ENCODE results near the gene PRKCH.

PRKCH gene

DNA sequence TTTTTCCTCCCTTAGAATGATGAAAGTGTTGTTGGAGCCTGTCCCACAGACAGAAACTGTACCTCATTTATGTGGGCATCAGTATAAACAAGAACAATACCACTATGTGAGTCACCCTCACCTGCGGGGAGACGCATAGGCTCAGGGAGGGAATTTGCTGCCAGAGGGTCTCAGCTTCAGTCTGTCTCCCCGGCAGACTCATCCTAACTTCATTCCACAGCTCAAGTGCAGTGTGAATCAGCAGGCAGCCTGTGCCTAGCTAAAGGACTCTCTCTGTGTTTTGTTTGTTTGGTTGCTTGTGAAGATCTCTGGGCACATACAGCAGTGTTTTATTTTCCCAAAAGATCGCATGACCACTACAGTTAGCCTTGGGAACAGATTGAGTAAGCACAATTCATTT lies 98.9 kb downstream of the PRKCH start:
- peaks cover 6% of the 10 kb centered on the region for H3K4me1 ChIP-seq (ENCODE audit: control insufficient read depth, insufficient read depth, low read length)
- H3K4me3 ChIP-seq (ENCODE audit: low read depth, low read length) = no peak overlapping the region
- no peaks in the 10 kb centered on the region for H3K9me3 ChIP-seq (ENCODE audit: control insufficient read depth, insufficient read depth, low read length)
- H3K27me3 ChIP-seq (ENCODE audit: control insufficient read depth, insufficient read depth, low read length) = no peaks in the 10 kb centered on the region
- no peaks in the 10 kb centered on the region for H3K36me3 ChIP-seq (ENCODE audit: control insufficient read depth, insufficient read depth, low read length)
- H3K9ac ChIP-seq (ENCODE audit: low read depth, low read length) = no peak overlapping the region

DNA sequence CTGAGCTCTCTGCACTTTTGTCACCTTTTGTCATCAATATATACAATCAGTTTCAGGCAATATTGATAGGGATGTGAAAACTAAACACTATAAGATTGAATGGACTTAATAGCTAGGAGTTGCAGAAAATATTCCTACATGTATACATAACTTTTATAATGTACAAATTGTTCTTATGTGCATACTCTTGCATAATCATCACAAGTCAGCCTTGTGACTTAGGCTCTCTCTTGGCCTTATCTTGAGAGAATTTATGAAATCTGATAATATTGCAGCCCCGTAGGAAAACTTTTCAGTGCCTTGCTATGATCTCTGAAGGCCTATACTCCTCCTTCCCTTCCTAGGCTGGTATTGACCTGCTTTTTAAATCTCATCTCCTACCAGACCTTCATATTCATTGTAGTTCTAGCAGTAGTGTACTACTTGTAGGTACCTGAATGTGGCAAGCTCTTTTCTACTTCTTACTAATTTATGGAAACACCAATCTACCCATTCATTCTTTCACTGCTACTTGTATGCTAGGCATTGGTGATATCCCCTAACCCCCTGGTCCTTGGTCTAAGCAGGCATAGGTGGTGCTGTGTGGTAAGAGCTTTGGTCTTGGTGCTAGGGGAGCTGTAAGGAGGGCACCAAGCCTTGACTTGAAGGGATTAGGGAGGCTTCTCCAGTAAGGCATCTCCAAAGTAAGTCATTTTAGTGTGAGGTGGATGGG lies 100.0 kb downstream of the PRKCH start:
- H3K4me1 ChIP-seq (ENCODE audit: control insufficient read depth, insufficient read depth, low read length) = peaks cover 6% of the 10 kb centered on the region

DNA sequence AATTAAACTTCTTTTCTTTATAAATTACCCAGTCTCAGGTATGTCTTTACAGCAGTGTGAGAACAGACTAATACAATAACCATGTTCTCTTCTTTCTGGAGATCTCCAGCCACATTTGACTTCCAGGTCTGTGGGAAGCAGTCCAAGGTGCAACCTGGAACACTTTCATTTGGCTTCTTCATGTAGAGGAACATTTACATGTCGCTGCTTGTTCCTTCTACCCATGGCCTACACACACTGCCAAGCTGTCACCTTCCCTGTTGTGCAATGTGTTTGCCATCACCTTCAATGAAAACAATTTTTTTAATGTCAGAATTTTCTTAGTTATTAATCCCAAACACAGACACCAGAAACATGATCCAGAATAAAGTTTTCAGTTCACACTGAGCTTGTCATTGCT lies 104.7 kb downstream of the PRKCH start:
- Histone ChIP-seq H3K4me1 (ENCODE audit: control insufficient read depth, insufficient read depth, low read length) (peaks cover 3% of the 10 kb centered on the region), H3K27me3 (ENCODE audit: control insufficient read depth, insufficient read depth, low read length) (no peaks in the 10 kb centered on the region), H3K4me3 (ENCODE audit: low read depth, low read length) (no peak overlapping the region), H3K36me3 (ENCODE audit: control insufficient read depth, insufficient read depth, low read length) (no peaks in the 10 kb centered on the region), H3K9ac (ENCODE audit: low read depth, low read length) (no peak overlapping the region), H3K9me3 (ENCODE audit: control insufficient read depth, insufficient read depth, low read length) (no peaks in the 10 kb centered on the region)

More for the DNA sequence above, 100.0 kb downstream of the PRKCH start:
- Histone ChIP-seq H3K27me3 (ENCODE audit: control insufficient read depth, insufficient read depth, low read length) (no peaks in the 10 kb centered on the region), H3K4me3 (ENCODE audit: low read depth, low read length) (no peak overlapping the region), H3K36me3 (ENCODE audit: control insufficient read depth, insufficient read depth, low read length) (no peaks in the 10 kb centered on the region), H3K9me3 (ENCODE audit: control insufficient read depth, insufficient read depth, low read length) (no peaks in the 10 kb centered on the region), H3K9ac (ENCODE audit: low read depth, low read length) (no peak overlapping the region)

DNA sequence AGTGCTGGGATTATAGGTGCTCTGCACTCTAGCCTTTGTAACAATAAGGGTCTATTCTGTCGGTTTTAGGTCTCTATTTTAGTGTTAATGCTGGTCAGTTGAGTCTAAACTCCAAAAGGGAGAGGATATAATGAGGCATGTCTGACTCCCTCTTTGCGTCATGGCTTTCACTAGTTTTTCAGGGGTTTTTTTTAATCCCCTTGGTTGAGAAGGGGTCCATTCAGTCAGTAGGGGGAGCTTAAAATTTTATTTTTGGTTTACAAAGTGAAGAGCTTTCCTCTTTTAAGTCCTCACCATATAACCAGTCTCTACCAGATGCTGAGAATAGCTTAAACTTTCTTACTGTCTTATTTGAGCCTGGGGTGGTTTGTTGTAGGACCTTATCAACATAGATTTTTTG lies 106.9 kb downstream of the PRKCH start:
- Histone ChIP-seq H3K27me3 (ENCODE audit: control insufficient read depth, insufficient read depth, low read length) (no peaks in the 10 kb centered on the region), H3K9me3 (ENCODE audit: control insufficient read depth, insufficient read depth, low read length) (no peaks in the 10 kb centered on the region), H3K9ac (ENCODE audit: low read depth, low read length) (no peak overlapping the region), H3K36me3 (ENCODE audit: control insufficient read depth, insufficient read depth, low read length) (no peaks in the 10 kb centered on the region), H3K4me3 (ENCODE audit: low read depth, low read length) (no peak overlapping the region), H3K4me1 (ENCODE audit: control insufficient read depth, insufficient read depth, low read length) (peaks cover 3% of the 10 kb centered on the region)

DNA sequence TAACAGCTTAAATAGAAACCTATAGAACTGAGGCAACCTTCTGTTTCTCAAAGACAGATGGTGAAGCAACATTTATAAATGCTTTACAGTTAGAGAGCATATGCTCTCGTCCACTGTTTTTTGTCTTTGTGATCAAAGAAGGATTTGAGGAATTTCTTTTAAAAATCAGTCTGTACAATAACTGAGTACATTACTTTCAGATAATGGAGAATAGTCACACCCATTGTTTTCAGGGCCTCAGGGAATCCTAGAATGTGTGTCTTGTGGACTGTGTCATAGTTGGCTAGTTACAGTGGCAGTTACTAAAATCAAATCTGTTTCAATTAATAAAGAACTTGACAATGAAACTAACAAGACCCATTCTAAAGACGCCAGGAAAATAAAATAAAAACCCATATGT lies 107.9 kb downstream of the PRKCH start:
- Histone ChIP-seq H3K27me3 (ENCODE audit: control insufficient read depth, insufficient read depth, low read length) (no peaks in the 10 kb centered on the region), H3K4me1 (ENCODE audit: control insufficient read depth, insufficient read depth, low read length) (peaks cover 3% of the 10 kb centered on the region), H3K4me3 (ENCODE audit: low read depth, low read length) (no peak overlapping the region), H3K36me3 (ENCODE audit: control insufficient read depth, insufficient read depth, low read length) (no peaks in the 10 kb centered on the region), H3K9me3 (ENCODE audit: control insufficient read depth, insufficient read depth, low read length) (no peaks in the 10 kb centered on the region), H3K9ac (ENCODE audit: low read depth, low read length) (no peak overlapping the region)

DNA sequence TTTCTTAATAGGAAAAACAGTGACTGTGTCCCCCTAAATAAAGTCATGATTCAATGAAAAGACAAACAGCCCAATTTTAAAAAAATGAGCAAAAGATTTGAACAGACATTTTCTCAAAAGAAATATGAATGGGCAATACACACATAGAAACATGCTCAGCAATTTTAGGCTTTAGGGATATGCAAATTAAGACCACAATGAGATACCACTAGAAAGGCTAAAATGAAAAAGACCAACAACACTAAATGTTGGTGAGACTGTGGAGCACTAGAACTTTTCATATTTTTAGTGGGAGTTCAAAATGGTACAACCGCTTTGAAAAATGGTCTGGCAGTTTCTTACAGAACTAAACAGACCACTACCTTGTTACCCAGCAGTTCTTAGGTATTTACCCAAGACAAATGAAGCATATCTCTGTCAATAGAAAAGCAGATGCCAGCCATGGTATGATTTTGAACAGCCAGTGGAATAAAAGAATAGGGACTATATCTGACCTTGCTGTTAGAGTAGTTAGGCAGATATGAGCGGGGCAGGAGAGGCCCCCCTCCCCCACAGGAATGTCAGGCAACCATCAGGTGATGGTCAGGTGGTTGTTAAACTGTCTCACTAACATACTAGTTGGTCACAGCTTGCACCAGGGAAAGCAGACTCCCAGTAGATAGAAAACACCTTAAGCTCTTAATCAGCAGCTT lies 108.8 kb downstream of the PRKCH start:
- H3K4me1 ChIP-seq (ENCODE audit: control insufficient read depth, insufficient read depth, low read length) = peaks cover 3% of the 10 kb centered on the region
- no peak overlapping the region for H3K9ac ChIP-seq (ENCODE audit: low read depth, low read length)
- H3K27me3 ChIP-seq (ENCODE audit: control insufficient read depth, insufficient read depth, low read length) = no peaks in the 10 kb centered on the region
- H3K4me3 ChIP-seq (ENCODE audit: low read depth, low read length) = no peak overlapping the region
- no peaks in the 10 kb centered on the region for H3K36me3 ChIP-seq (ENCODE audit: control insufficient read depth, insufficient read depth, low read length)
- H3K9me3 ChIP-seq (ENCODE audit: control insufficient read depth, insufficient read depth, low read length) = no peaks in the 10 kb centered on the region

DNA sequence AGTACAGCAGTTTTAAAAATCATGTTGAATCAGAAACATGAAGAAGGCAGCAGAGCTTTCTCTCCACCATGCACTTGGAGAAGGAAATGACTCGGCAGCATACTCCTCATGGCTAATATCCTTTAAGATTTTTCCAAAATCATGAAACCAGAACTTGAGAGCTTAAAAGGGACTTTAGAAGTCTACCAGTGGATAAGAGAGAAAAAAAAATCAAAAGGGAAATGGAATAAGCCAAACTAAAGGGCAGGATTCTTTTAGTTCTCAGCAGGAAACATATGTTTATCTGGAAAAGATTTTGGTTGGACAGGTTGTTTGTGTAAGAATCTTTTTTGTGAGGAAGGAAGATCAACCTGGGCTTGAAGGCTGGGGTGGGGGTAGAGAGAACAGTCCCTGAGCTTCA lies 111.8 kb downstream of the PRKCH start:
- no peak overlapping the region for H3K9ac ChIP-seq (ENCODE audit: low read depth, low read length)
- H3K27me3 ChIP-seq (ENCODE audit: control insufficient read depth, insufficient read depth, low read length) = no peaks in the 10 kb centered on the region
- H3K4me1 ChIP-seq (ENCODE audit: control insufficient read depth, insufficient read depth, low read length) = peaks cover 3% of the 10 kb centered on the region
- no peak overlapping the region for H3K4me3 ChIP-seq (ENCODE audit: low read depth, low read length)
- no peaks in the 10 kb centered on the region for H3K9me3 ChIP-seq (ENCODE audit: control insufficient read depth, insufficient read depth, low read length)
- no peaks in the 10 kb centered on the region for H3K36me3 ChIP-seq (ENCODE audit: control insufficient read depth, insufficient read depth, low read length)

DNA sequence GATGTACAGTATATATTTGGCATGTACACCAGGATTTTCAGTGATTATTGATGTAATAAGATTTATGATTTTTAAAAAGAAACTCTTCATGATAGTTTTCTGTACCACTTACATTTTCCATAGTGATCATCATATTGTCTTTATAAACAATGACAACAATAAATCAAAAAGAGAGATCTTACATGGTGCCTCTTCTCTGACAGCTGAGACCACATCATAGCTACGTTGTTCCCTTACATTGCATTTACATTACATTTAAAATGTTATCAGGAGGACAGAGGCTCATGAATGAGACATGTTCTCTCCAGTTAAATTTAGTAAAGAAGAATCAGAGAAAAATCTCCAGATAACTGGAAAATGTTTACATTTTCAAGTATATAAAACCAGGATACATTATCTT lies 112.4 kb downstream of the PRKCH start:
- H3K9ac ChIP-seq (ENCODE audit: low read depth, low read length) = no peak overlapping the region
- no peak overlapping the region for H3K4me3 ChIP-seq (ENCODE audit: low read depth, low read length)
- H3K4me1 ChIP-seq (ENCODE audit: control insufficient read depth, insufficient read depth, low read length) = peaks cover 8% of the 10 kb centered on the region
- no peaks in the 10 kb centered on the region for H3K27me3 ChIP-seq (ENCODE audit: control insufficient read depth, insufficient read depth, low read length)
- no peaks in the 10 kb centered on the region for H3K36me3 ChIP-seq (ENCODE audit: control insufficient read depth, insufficient read depth, low read length)
- no peaks in the 10 kb centered on the region for H3K9me3 ChIP-seq (ENCODE audit: control insufficient read depth, insufficient read depth, low read length)

DNA sequence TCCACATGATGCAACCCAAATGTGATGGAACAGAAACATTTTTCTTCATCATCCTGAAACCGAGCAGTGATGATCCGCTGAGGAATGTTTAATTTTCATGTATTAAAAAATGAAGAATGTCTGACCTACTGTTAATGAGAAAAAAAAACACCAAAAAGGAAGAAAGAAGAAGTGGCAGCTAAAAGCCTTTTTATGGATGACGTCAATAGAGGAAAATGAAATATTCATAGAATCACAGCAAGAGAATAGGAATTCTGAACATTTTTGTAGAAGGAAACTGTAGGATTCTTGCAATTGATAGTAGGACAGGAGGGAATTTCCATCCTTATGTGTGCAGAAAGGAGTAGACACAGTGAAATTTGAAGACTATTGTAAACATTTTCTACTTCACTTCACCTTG lies 112.9 kb downstream of the PRKCH start:
- H3K36me3 ChIP-seq (ENCODE audit: control insufficient read depth, insufficient read depth, low read length) = no peaks in the 10 kb centered on the region
- H3K4me1 ChIP-seq (ENCODE audit: control insufficient read depth, insufficient read depth, low read length) = peaks cover 8% of the 10 kb centered on the region
- H3K9me3 ChIP-seq (ENCODE audit: control insufficient read depth, insufficient read depth, low read length) = no peaks in the 10 kb centered on the region
- no peak overlapping the region for H3K4me3 ChIP-seq (ENCODE audit: low read depth, low read length)
- H3K27me3 ChIP-seq (ENCODE audit: control insufficient read depth, insufficient read depth, low read length) = no peaks in the 10 kb centered on the region
- H3K9ac ChIP-seq (ENCODE audit: low read depth, low read length) = no peak overlapping the region

DNA sequence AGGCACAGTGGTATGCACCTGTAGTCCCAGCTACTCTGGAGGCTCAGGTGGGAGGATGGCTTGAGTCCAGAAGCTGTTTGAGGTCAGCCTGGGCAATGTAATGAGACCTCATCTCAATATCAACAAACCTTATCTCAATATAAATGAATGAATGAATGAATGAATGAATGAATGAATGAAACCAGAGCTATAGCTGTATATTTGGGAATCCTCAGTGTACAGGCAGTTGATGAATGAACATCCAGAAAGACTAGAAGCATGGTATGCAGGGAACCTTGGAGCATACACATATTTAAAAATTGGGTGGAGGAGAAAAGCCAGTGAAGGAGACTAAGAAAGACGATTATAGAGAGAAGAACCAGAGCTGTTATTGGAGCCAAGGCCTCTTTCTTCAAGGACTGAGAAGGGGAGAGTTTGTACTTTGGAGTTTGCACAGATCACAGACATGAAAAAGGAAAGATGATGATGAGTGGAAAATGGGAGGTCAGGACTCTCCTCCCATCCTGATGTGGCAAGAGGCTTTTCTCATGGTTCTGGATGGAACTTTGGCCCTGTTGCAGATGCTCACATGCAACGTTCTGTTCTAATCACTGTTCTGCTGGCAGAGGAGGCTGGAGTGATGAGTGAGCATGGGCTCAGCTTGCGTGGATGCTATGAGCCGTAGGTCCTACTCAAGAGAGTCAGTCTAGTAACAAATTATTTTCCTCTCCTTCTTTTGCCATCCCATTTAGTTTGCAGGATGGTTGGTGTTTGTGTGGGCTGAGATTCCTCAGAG lies 114.4 kb downstream of the PRKCH start:
- no peaks in the 10 kb centered on the region for H3K9me3 ChIP-seq (ENCODE audit: control insufficient read depth, insufficient read depth, low read length)
- no peaks in the 10 kb centered on the region for H3K27me3 ChIP-seq (ENCODE audit: control insufficient read depth, insufficient read depth, low read length)
- no peaks in the 10 kb centered on the region for H3K36me3 ChIP-seq (ENCODE audit: control insufficient read depth, insufficient read depth, low read length)
- no peak overlapping the region for H3K9ac ChIP-seq (ENCODE audit: low read depth, low read length)
- H3K4me3 ChIP-seq (ENCODE audit: low read depth, low read length) = no peak overlapping the region
- H3K4me1 ChIP-seq (ENCODE audit: control insufficient read depth, insufficient read depth, low read length) = peaks cover 13% of the 10 kb centered on the region

DNA sequence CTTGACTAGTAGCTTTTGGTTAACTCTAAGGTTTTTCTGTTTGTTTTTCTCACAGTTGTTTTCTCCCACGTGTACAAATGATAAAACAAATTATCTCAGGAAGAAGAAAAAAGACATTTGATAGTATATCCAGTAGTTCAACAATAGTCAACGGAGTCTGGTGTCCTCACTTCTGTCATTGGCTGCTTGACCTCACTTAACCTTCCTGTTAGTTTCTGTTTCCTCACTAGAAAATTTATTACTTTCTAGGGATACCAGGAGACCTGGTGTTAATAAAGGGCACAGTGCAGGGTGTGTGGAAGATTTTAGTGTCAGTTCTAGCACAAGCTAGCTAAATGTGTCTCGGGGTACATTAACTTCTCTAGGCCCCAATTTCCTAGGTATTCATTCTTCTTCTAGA lies 116.0 kb downstream of the PRKCH start:
- no peaks in the 10 kb centered on the region for H3K36me3 ChIP-seq (ENCODE audit: control insufficient read depth, insufficient read depth, low read length)
- no peaks in the 10 kb centered on the region for H3K27me3 ChIP-seq (ENCODE audit: control insufficient read depth, insufficient read depth, low read length)
- peaks cover 13% of the 10 kb centered on the region for H3K4me1 ChIP-seq (ENCODE audit: control insufficient read depth, insufficient read depth, low read length)
- H3K9me3 ChIP-seq (ENCODE audit: control insufficient read depth, insufficient read depth, low read length) = no peaks in the 10 kb centered on the region
- H3K9ac ChIP-seq (ENCODE audit: low read depth, low read length) = no peak overlapping the region
- H3K4me3 ChIP-seq (ENCODE audit: low read depth, low read length) = no peak overlapping the region

DNA sequence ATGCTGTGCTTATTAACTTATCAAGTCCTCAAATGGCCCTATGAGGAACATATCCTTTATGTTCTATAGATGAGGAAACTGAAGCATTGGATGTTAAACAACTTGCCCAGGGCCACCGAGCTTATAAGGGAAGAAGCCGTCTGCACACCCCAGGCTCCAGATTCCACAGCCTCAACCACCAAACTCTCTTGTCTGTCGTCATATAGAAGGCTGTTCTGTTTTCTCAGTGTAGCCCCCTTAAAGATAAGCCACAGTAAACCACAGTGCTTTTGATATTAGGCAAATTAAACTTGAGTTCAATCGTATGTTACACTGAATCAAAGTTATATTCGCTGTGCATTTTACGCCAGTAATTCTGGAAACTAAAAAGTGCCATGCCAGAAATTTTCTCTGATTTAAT lies 116.7 kb downstream of the PRKCH start:
- Histone ChIP-seq H3K9me3 (ENCODE audit: control insufficient read depth, insufficient read depth, low read length) (no peaks in the 10 kb centered on the region), H3K9ac (ENCODE audit: low read depth, low read length) (no peak overlapping the region), H3K36me3 (ENCODE audit: control insufficient read depth, insufficient read depth, low read length) (no peaks in the 10 kb centered on the region), H3K4me1 (ENCODE audit: control insufficient read depth, insufficient read depth, low read length) (peaks cover 13% of the 10 kb centered on the region), H3K4me3 (ENCODE audit: low read depth, low read length) (no peak overlapping the region), H3K27me3 (ENCODE audit: control insufficient read depth, insufficient read depth, low read length) (no peaks in the 10 kb centered on the region)

Data from iPS-15b (cell line).